Gastroesophageal sphincter (tissue), 3 donors: ENCODE results near the gene BRINP3.

Experiments
- POLR2A ChIP-seq, 2 donors: fragments of 450-650 bp; IDR thresholded peaks; one replicate each; pipeline ENCODE4 v1.6.1; 2017; ENCODE audit warnings: antibody characterized with exemption in 2 of 2, mild to moderate bottlenecking in 2 of 2, moderate library complexity in 1 of 2
- TF ChIP-seq, protein P1 (sequence below), 4 experiments: fragments of 200-600 bp in 2 of 4; fragments of 450-650 bp in 2 of 4; sonication (generic) in 1 of 4; IDR thresholded peaks; one replicate each; pipeline ENCODE4 v1.5.1; 2017 to 2019; ENCODE audit warnings: antibody characterized with exemption in 4 of 4, mild to moderate bottlenecking in 2 of 4, moderate library complexity in 2 of 4

DNA sequence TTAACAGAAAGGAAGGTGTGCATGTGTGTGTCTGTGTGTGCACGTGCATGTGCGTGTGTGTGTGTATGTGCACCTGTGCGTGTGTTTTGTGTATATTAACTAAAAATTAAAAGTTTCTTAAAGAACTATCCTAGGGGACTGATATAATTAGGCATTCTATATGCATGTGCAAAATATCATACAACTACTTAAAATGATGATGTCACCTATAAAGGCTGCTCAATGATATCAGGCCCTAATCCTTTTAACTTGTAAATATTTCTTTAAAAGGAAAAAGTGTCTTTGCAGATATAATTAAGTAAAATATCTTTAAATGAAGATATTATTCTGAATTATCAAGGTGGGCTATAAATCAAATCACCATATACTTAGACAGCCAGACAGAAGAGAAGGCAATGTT lies 64.5 kb downstream of the BRINP3 start:
- TF ChIP-seq, protein P1, sequence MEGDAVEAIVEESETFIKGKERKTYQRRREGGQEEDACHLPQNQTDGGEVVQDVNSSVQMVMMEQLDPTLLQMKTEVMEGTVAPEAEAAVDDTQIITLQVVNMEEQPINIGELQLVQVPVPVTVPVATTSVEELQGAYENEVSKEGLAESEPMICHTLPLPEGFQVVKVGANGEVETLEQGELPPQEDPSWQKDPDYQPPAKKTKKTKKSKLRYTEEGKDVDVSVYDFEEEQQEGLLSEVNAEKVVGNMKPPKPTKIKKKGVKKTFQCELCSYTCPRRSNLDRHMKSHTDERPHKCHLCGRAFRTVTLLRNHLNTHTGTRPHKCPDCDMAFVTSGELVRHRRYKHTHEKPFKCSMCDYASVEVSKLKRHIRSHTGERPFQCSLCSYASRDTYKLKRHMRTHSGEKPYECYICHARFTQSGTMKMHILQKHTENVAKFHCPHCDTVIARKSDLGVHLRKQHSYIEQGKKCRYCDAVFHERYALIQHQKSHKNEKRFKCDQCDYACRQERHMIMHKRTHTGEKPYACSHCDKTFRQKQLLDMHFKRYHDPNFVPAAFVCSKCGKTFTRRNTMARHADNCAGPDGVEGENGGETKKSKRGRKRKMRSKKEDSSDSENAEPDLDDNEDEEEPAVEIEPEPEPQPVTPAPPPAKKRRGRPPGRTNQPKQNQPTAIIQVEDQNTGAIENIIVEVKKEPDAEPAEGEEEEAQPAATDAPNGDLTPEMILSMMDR (IDR thresholded peaks at IDR 0.05): no peak
- no peak for TF ChIP-seq POLR2A (IDR thresholded peaks at IDR 0.05)
